Mesenchymal stem cell (in vitro differentiated cells and primary cell): Measurements from ENCODE around the gene FUS.
"Not testable (repeated sequence)": the region's sequence is repeated elsewhere in the genome, so short reads cannot be mapped to it uniquely, and the experiment has no call there.

Experiments
- DNase-seq: peaks from one replicate; pipeline ENCODE4 v3.0.0-alpha.2; 2013
- H2AFZ ChIP-seq: one replicate; pipeline ENCODE4 v1.6.1; 2013; ENCODE audit warnings: low read depth, mild to moderate bottlenecking, control low read depth, inconsistent platforms, low read length, moderate library complexity
- H2AK5ac ChIP-seq: 2 replicates; pipeline ENCODE4 v1.6.1; 2013; ENCODE audit warnings: low read length, moderate library complexity, mild to moderate bottlenecking, inconsistent platforms; ENCODE audit not compliant: severe bottlenecking
- H2BK120ac ChIP-seq: one replicate; pipeline ENCODE4 v1.6.1; 2013; ENCODE audit warnings: low read depth, mild to moderate bottlenecking, inconsistent platforms, low read length, moderate library complexity
- H2BK12ac ChIP-seq, 2 experiments: one replicate each; pipeline ENCODE4 v1.6.1; 2013; ENCODE audit warnings: inconsistent platforms in 2 of 2, low read length in 2 of 2, mild to moderate bottlenecking in 2 of 2, moderate library complexity in 2 of 2, control low read depth in 1 of 2
- H2BK15ac ChIP-seq: one replicate; pipeline ENCODE4 v1.6.1; 2013; ENCODE audit warnings: mild to moderate bottlenecking, low read depth, inconsistent platforms; ENCODE audit not compliant: poor library complexity, severe bottlenecking
- H2BK5ac ChIP-seq: 2 replicates; pipeline ENCODE4 v1.6.1; 2013; ENCODE audit warnings: low read depth, mild to moderate bottlenecking, low read length, control low read depth, inconsistent platforms; ENCODE audit not compliant: poor library complexity, severe bottlenecking
- H3K14ac ChIP-seq, 2 experiments: one replicate each; pipeline ENCODE4 v1.6.1; 2013; ENCODE audit warnings: inconsistent platforms in 2 of 2, low read length in 2 of 2, control low read depth in 1 of 2, mild to moderate bottlenecking in 1 of 2, moderate library complexity in 1 of 2
- H3K18ac ChIP-seq, 2 experiments: one replicate each; pipeline ENCODE4 v1.6.1; 2013; ENCODE audit warnings: inconsistent platforms in 2 of 2, low read length in 2 of 2, control low read depth in 1 of 2, low read depth in 1 of 2, mild to moderate bottlenecking in 1 of 2
- H3K23ac ChIP-seq, 2 experiments: one replicate each; pipeline ENCODE4 v1.6.1; 2013; ENCODE audit warnings: inconsistent platforms in 2 of 2, low read length in 2 of 2, mild to moderate bottlenecking in 2 of 2, moderate library complexity in 2 of 2, control low read depth in 1 of 2
- H3K27ac ChIP-seq: 2 replicates; pipeline ENCODE4 v1.5.1; 2013; ENCODE audit warnings: mild to moderate bottlenecking, moderate library complexity, low read length, control low read depth, inconsistent platforms; ENCODE audit not compliant: poor library complexity, severe bottlenecking
- H3K27me3 ChIP-seq, 2 experiments: 2 replicates each; pipeline versions ENCODE4 v1.6.1 to v1.7.0; 2013; ENCODE audit warnings: low read length in 2 of 2, mild to moderate bottlenecking in 2 of 2, moderate library complexity in 2 of 2, control low read depth in 1 of 2, inconsistent platforms in 1 of 2; ENCODE audit not compliant: control insufficient read depth in 1 of 2, insufficient read depth in 1 of 2
- H3K36me3 ChIP-seq, 2 experiments: 2 replicates each; pipeline versions ENCODE4 v1.6.1 to v1.7.0; 2013; ENCODE audit warnings: low read length in 2 of 2, control low read depth in 1 of 2, inconsistent platforms in 1 of 2, low read depth in 1 of 2, mild to moderate bottlenecking in 1 of 2; ENCODE audit not compliant: insufficient read depth in 2 of 2, control insufficient read depth in 1 of 2
- H3K4ac ChIP-seq, 2 experiments: one replicate each; pipeline ENCODE4 v1.6.1; 2013; ENCODE audit warnings: inconsistent platforms in 2 of 2, low read length in 2 of 2, mild to moderate bottlenecking in 2 of 2, moderate library complexity in 2 of 2, control low read depth in 1 of 2, low read depth in 1 of 2
- H3K4me1 ChIP-seq: 2 replicates; pipeline ENCODE4 v1.6.1; 2013; ENCODE audit warnings: low read depth, low read length, control low read depth; ENCODE audit not compliant: control insufficient read depth, insufficient read depth
- H3K4me2 ChIP-seq: 2 replicates; pipeline ENCODE4 v1.6.1; 2013; ENCODE audit warnings: low read length, mild to moderate bottlenecking, inconsistent platforms; ENCODE audit not compliant: poor library complexity, severe bottlenecking
- H3K4me3 ChIP-seq, 2 experiments: 2 replicates each; pipeline versions ENCODE4 v1.5.1 to v1.7.0; 2013; ENCODE audit warnings: low read length in 2 of 2, mild to moderate bottlenecking in 2 of 2, control low read depth in 1 of 2, low read depth in 1 of 2; ENCODE audit not compliant: insufficient read depth in 1 of 2
- H3K79me1 ChIP-seq: replicated peaks from 2 replicates; pipeline ENCODE4 v1.6.1; 2013; ENCODE audit warnings: mild to moderate bottlenecking, control low read depth, low read length, inconsistent platforms; ENCODE audit not compliant: poor library complexity, severe bottlenecking
- H3K9ac ChIP-seq: 2 replicates; pipeline ENCODE4 v1.7.0; 2013; ENCODE audit warnings: mild to moderate bottlenecking, low read length, moderate library complexity
- H3K9me3 ChIP-seq: 2 replicates; pipeline ENCODE4 v1.7.0; 2013; ENCODE audit warnings: mild to moderate bottlenecking, low read length; ENCODE audit not compliant: control insufficient read depth
- H4K8ac ChIP-seq: one replicate; pipeline ENCODE4 v1.6.1; 2013; ENCODE audit warnings: inconsistent platforms, mild to moderate bottlenecking, low read length, moderate library complexity
- H4K91ac ChIP-seq: one replicate; pipeline ENCODE4 v1.6.1; 2013; ENCODE audit warnings: mild to moderate bottlenecking, low read length, inconsistent platforms
- WGBS: methylation state at CpG from one replicate; pipeline ENCODE4 v1.1.7; 2013; ENCODE audit warnings: mixed read lengths; 5-methylcytosine and 5-hydroxymethylcytosine counted together

The FUS gene

DNA sequence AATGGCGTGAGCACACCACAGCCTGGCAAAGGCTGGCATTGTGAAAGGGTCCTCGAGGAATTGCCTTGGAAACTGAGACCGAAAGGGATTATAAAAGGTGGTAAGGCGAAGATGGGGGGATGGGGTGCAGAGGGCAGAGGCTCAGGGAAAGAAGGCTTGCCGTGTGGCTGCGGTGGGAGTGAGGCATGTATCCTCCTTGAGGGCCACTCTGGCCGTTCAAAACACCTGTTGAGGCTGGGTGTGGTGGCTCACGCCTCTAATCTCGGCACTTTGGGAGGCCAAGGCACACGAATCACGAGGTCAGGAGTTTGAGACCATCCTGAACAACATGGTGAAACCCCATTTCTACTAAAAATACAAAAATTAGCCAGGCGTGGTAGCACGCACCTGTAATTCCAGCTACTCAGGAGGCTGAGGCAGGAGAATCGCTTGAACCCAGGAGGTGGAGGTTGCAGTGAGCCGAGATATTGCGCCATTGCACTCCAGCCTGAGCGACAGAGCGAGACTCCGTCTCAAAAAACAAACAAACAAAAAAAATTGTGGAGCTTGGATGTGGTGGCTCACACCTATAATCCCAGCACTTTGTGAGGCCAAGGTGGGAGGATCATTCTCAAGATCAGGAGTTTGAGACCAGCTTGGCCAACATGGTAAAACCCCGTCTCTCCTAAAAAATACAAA, 43.0 kb upstream of the FUS start:
- not testable (repeated sequence) for H4K8ac ChIP-seq, H3K4me3 ChIP-seq, H3K79me1 ChIP-seq, H3K14ac ChIP-seq, H3K27ac ChIP-seq, H2AK5ac ChIP-seq, H2AFZ ChIP-seq, H2BK15ac ChIP-seq, H2BK5ac ChIP-seq, H3K4ac ChIP-seq, H3K18ac ChIP-seq, H2BK120ac ChIP-seq, H3K9ac ChIP-seq, H4K91ac ChIP-seq, H3K4me2 ChIP-seq, DNase-seq, H2BK12ac ChIP-seq, H3K9me3 ChIP-seq, H3K23ac ChIP-seq
- H3K27me3 ChIP-seq, result peaks cover 8 to 13% of the 10 kb centered on the region in 2 experiments
- H3K36me3 ChIP-seq, result peaks cover 0 to 15% of the 10 kb centered on the region in 2 experiments
- H3K4me1 ChIP-seq, result peaks cover 27% of the 10 kb centered on the region
- WGBS, result 95% methylated on average over 20 of the region's 20 CpGs

DNA sequence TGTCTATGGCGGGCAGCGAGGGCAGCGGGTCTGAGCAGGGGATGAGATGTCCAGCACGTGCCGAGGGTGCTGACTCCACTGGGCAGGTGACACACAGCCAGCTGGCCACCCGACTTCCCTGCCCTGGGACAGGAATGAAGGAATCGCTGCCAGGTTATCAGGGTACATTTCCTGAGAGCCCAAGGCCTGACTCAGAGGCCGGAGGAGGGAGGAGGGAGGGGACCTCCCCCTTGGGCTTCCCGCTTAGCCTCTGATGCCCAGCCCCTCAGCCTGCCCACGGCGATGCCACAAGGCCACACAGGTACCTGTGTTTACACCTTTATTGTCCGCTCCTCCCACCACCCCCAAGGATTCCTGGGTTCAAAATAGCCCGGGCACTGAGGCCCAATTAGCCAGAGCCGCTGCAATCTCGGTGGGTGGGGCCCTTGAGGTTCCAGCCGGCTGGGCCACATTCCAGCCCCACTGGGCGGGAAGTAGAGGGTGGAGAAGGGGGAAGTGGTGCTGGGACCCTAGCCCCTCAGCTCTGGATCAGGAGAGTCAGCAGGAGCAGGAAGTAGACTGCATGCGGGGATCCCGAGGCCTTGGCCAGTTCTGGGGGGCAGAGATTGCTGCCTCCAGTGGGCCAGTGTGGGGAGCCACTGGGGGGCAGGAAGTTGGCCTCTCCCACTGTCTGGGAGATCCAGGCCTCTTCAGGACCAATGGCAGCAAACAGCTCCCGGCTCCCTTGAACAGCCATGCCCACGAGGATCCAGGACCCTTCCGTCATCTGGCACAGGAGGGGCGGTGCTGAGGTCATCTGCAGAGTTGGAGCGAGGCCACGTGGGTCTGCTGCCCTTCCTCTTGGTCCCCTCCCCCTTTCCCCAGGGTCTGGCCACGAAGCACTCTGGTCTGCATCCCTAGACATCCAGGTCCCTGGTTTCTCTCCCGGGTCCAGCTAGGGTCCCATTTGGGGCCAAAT, 41.0 kb upstream of the FUS start:
- H3K4me2 ChIP-seq, result no peak overlapping the region
- H3K18ac ChIP-seq, result peak overlapping the region in 1 of 2 experiments; percentile 11
- H2BK12ac ChIP-seq, result no peak overlapping the region
- H2BK5ac ChIP-seq, result no peak overlapping the region
- no peak overlapping the region for H3K23ac ChIP-seq
- peak overlapping the region in 1 of 2 experiments; percentile 47 for H3K4me3 ChIP-seq
- H3K79me1 ChIP-seq, result no peaks in the 10 kb centered on the region
- H4K8ac ChIP-seq, result peak overlapping the region; percentile 16
- peaks cover 33% of the 10 kb centered on the region for H3K4me1 ChIP-seq
- H3K14ac ChIP-seq, result peak overlapping the region in 1 of 2 experiments; percentile 49
- peak overlapping the region; percentile 44 for H2BK15ac ChIP-seq
- H2AFZ ChIP-seq, result peak overlapping the region; percentile 29
- no peaks in the 10 kb centered on the region for H3K9me3 ChIP-seq
- peaks cover 8 to 13% of the 10 kb centered on the region in 2 experiments for H3K27me3 ChIP-seq
- WGBS, result 50% methylated on average over 26 of the region's 27 CpGs
- no peaks in the 10 kb centered on the region for H3K36me3 ChIP-seq
- H2BK120ac ChIP-seq, result no peak overlapping the region
- DNase-seq, result peak; percentile 18
- peak overlapping the region; percentile 15 for H2AK5ac ChIP-seq
- H4K91ac ChIP-seq, result peak overlapping the region; percentile 9
- H3K9ac ChIP-seq, result no peak overlapping the region
- H3K4ac ChIP-seq, result no peak overlapping the region
- no peak overlapping the region for H3K27ac ChIP-seq

GRCh38 chr16:31141071-31141469, 38.9 kb upstream of the FUS start:
- peak overlapping the region; percentile 44 to 75 for H2BK12ac ChIP-seq
- H3K4me3 ChIP-seq, result peak overlapping the region in 1 of 2 experiments; percentile 75
- peak overlapping the region; percentile 4 for H2BK15ac ChIP-seq
- H3K27me3 ChIP-seq, DNase-seq, H3K4me2 ChIP-seq, H3K9me3 ChIP-seq, H3K23ac ChIP-seq, H3K27ac ChIP-seq, H2AFZ ChIP-seq, H2BK5ac ChIP-seq, H3K36me3 ChIP-seq, H4K8ac ChIP-seq, H3K18ac ChIP-seq, H3K79me1 ChIP-seq, H3K14ac ChIP-seq, H2BK120ac ChIP-seq: not testable (repeated sequence)
- peak overlapping the region; percentile 87 for H4K91ac ChIP-seq
- H2AK5ac ChIP-seq, result peak overlapping the region; percentile 8
- peaks cover 29% of the 10 kb centered on the region for H3K4me1 ChIP-seq
- H3K9ac ChIP-seq, result peak overlapping the region; percentile 83
- 98% methylated on average over 9 of the region's 9 CpGs for WGBS
- H3K4ac ChIP-seq, result peak overlapping the region in 1 of 2 experiments; percentile 3
